ENCODE data around the gene TTYH3.
A peak's percentile ranks its signal among the peaks of the same experiment; 100 is the strongest.
"Not testable (repeated sequence)": the region's sequence is repeated elsewhere in the genome, so short reads cannot be mapped to it uniquely, and the experiment has no call there.

The TTYH3 gene

GRCh38 chr7:2681929-2682799 lies 50.4 kb downstream of the TTYH3 start:
- no peak for DNase-seq (ENCODE audit: low read depth in 3 of 3, low spot score in 1 of 3)

GRCh38 chr7:2684501-2684900 lies 52.7 kb downstream of the TTYH3 start:
- no peak for DNase-seq (ENCODE audit: low read depth in 3 of 3, low spot score in 1 of 3)

GRCh38 chr7:2686101-2686500 lies 54.3 kb downstream of the TTYH3 start:
- no peak for DNase-seq (ENCODE audit: low read depth in 3 of 3, low spot score in 1 of 3)

- DNase-seq (ENCODE audit: low read depth in 3 of 3, low spot score in 1 of 3), result no peak
Measured at GRCh38 chr7:2687338-2687869, 55.6 kb downstream of the TTYH3 start.

- DNase-seq (ENCODE audit: low read depth in 3 of 3, low spot score in 1 of 3), result no peak
Measured at GRCh38 chr7:2687881-2688318, 56.1 kb downstream of the TTYH3 start, which contains the start of gene AMZ1. TSS of gene AMZ1 (plus strand) at chr7:2688202. CDS start at chr7:2700452, 12,250 bp downstream.

GRCh38 chr7:2688409-2689342 lies 56.9 kb downstream of the TTYH3 start:
- no peak for DNase-seq (ENCODE audit: low read depth in 3 of 3, low spot score in 1 of 3)

GRCh38 chr7:2689343-2689847 lies 57.6 kb downstream of the TTYH3 start:
- DNase-seq (ENCODE audit: low read depth in 3 of 3, low spot score in 1 of 3), result no peak

- no peak for DNase-seq (ENCODE audit: low read depth in 3 of 3, low spot score in 1 of 3)
Measured at GRCh38 chr7:2689951-2690705, 58.3 kb downstream of the TTYH3 start.

GRCh38 chr7:2691011-2691707 lies 59.4 kb downstream of the TTYH3 start:
- DNase-seq (ENCODE audit: low read depth in 3 of 3, low spot score in 1 of 3), result no peak

GRCh38 chr7:2691932-2692439 lies 60.2 kb downstream of the TTYH3 start:
- DNase-seq (ENCODE audit: low read depth in 3 of 3, low spot score in 1 of 3), result not testable (repeated sequence)

- no peak for DNase-seq (ENCODE audit: low read depth in 3 of 3, low spot score in 1 of 3)
Measured at GRCh38 chr7:2692543-2692942, 60.8 kb downstream of the TTYH3 start.

GRCh38 chr7:2693420-2694121 lies 61.8 kb downstream of the TTYH3 start:
- not testable (repeated sequence) for DNase-seq (ENCODE audit: low read depth in 3 of 3, low spot score in 1 of 3)

- not testable (repeated sequence) for DNase-seq (ENCODE audit: low read depth in 3 of 3, low spot score in 1 of 3)
Measured at GRCh38 chr7:2694122-2694436, 62.3 kb downstream of the TTYH3 start.

GRCh38 chr7:2698581-2699288 lies 66.9 kb downstream of the TTYH3 start:
- peak in 2 of 3 donors; percentile 37 to 44 for DNase-seq (ENCODE audit: low read depth in 3 of 3, low spot score in 1 of 3)

- DNase-seq (ENCODE audit: low read depth in 3 of 3, low spot score in 1 of 3), result no peak
Measured at GRCh38 chr7:2699289-2699620, 67.5 kb downstream of the TTYH3 start.

- no peak for DNase-seq (ENCODE audit: low read depth in 3 of 3, low spot score in 1 of 3)
Measured at GRCh38 chr7:2700141-2700850, 68.5 kb downstream of the TTYH3 start.

- no peak for DNase-seq (ENCODE audit: low read depth in 3 of 3, low spot score in 1 of 3)
Measured at GRCh38 chr7:2701424-2701823, 69.6 kb downstream of the TTYH3 start.

Data from stimulated activated CD4-positive, alpha-beta T cell treated with anti-CD3 and anti-CD28 coated beads, TNF-alpha, amount 100 ng/mL, for 1 hour (primary cell).